ENCODE data around the gene ABCC4.

Gene ABCC4

GRCh38 chr13:95264225-95264624 is 37.0 kb downstream of the ABCC4 start:
- TF ChIP-seq ZFX (IDR thresholded peaks at IDR 0.05) = no peak
- no peak for TF ChIP-seq CTCF (conservative IDR thresholded peaks at IDR 0.05)
- H3K27ac ChIP-seq = no peak overlapping the region

GRCh38 chr13:95262837-95263384 is 38.3 kb downstream of the ABCC4 start:
- H3K27ac ChIP-seq = no peak overlapping the region

GRCh38 chr13:95261956-95262355 is 39.3 kb downstream of the ABCC4 start:
- TF ChIP-seq ZFX (IDR thresholded peaks at IDR 0.05) = no peak
- no peak overlapping the region; the same call in 1 of the 2 replicates for H3K27ac ChIP-seq

More at GRCh38 chr13:95262837-95263384, 38.3 kb downstream of the ABCC4 start:
- TF ChIP-seq ZFX (IDR thresholded peaks at IDR 0.05) (no peak), CTCF (conservative IDR thresholded peaks at IDR 0.05) (no peak)

GRCh38 chr13:95260031-95260525 is 41.2 kb downstream of the ABCC4 start:
- TF ChIP-seq CTCF (conservative IDR thresholded peaks at IDR 0.05) = no peak
- no peak for TF ChIP-seq ZFX (IDR thresholded peaks at IDR 0.05)
- no peak overlapping the region for H3K27ac ChIP-seq

- H3K27ac ChIP-seq = no peak overlapping the region
- no peak for TF ChIP-seq CTCF (conservative IDR thresholded peaks at IDR 0.05)
Observed at GRCh38 chr13:95258619-95259194, 42.5 kb downstream of the ABCC4 start.

GRCh38 chr13:95258098-95258497 is 43.2 kb downstream of the ABCC4 start:
- TF ChIP-seq ZFX (IDR thresholded peaks at IDR 0.05) (no peak), CTCF (conservative IDR thresholded peaks at IDR 0.05) (no peak)
- H3K27ac ChIP-seq = no peak overlapping the region

- no peak overlapping the region for H3K27ac ChIP-seq
Observed at GRCh38 chr13:95256091-95256490, 45.2 kb downstream of the ABCC4 start.

More at GRCh38 chr13:95256091-95256490, 45.2 kb downstream of the ABCC4 start:
- TF ChIP-seq ZFX (IDR thresholded peaks at IDR 0.05) = no peak
- TF ChIP-seq CTCF (conservative IDR thresholded peaks at IDR 0.05) = no peak
